ENCODE results near the gene HMGN4. TPM values are rescaled to one million over a fixed set of nuclear protein-coding genes. Genes with fewer than 3 reads are reported as not detected.
A peak's percentile ranks its signal among the peaks of the same experiment; 100 is the strongest.

HMGN4 gene
- 100 to 1,000 TPM in 1 of 4 donors, 10 to 100 TPM in 3; 70.6 to 104 (median 77.2) TPM for total RNA-seq
- polyA plus RNA-seq, result 10 to 100 TPM; 55.9 to 67.2 (median 56.2) TPM

GRCh38 chr6:26537846-26538571 lies at the start of gene HMGN4:
TSS of gene HMGN4 (plus strand) at chr6:26538366. CDS start at chr6:26545207, 6,841 bp downstream.
- no peaks in the 10 kb centered on the region for H3K9me3 ChIP-seq
- peak within 1 kb of the TSS; percentile 78 to 95 (median 86) for H3K4me3 ChIP-seq
- peak; percentile 94 for DNase-seq
- 0% methylated on average over 49 of the region's 49 CpGs for WGBS, 2 donors
- no peaks in the 10 kb centered on the region for H3K27me3 ChIP-seq
- intact Hi-C loops (cut with DNase I), result loop anchor here (1.0 to 10.0 kb wide), 7 partner anchors 15 to 937 kb away; partner anchors contain the start of genes ABT1 and ZNF184
- TF ChIP-seq POLR2AphosphoS5 (IDR thresholded peaks at IDR 0.05) (peak; percentile 50 to 85 (median 69)), POLR2A (IDR thresholded peaks at IDR 0.05) (peak; percentile 48 to 52), CTCF (IDR thresholded peaks at IDR 0.05) (no peak), EP300 (IDR thresholded peaks at IDR 0.05) (no peak)
- H3K4me1 ChIP-seq, result peaks cover 0 to 45% (median 29%) of the 10 kb centered on the region in 4 donors
- H3K36me3 ChIP-seq, result peaks cover 0 to 10% (median 3%) of the 10 kb centered on the region in 4 donors
- H3K27ac ChIP-seq, result peak within 1 kb of the TSS; percentile 87 to 98 (median 94)

- no peak for DNase-seq
- intact Hi-C loops (cut with DNase I), result no loop called here
- Histone ChIP-seq H3K4me3 (no peak overlapping the region), H3K4me1 (no peaks in the 10 kb centered on the region), H3K9me3 (peaks cover 0 to 6% (median 0%) of the 10 kb centered on the region in 4 donors), H3K27me3 (no peaks in the 10 kb centered on the region), H3K27ac (no peak overlapping the region), H3K36me3 (no peaks in the 10 kb centered on the region)
- no peak for TF ChIP-seq POLR2AphosphoS5 (IDR thresholded peaks at IDR 0.05)
- TF ChIP-seq POLR2A (IDR thresholded peaks at IDR 0.05), result no peak
- no peak for TF ChIP-seq EP300 (IDR thresholded peaks at IDR 0.05)
- TF ChIP-seq CTCF (IDR thresholded peaks at IDR 0.05), result no peak
- 49 to 75% methylated on average over 8 of the region's 8 CpGs for WGBS, 2 donors
These were observed 47.9 kb upstream of the HMGN4 start for GRCh38 chr6:26489996-26490964.

- H3K9me3 ChIP-seq, result peaks cover 0 to 6% (median 0%) of the 10 kb centered on the region in 4 donors
- H3K4me1 ChIP-seq, result no peaks in the 10 kb centered on the region
- DNase-seq, result no peak
- TF ChIP-seq POLR2AphosphoS5 (IDR thresholded peaks at IDR 0.05), result no peak
- no peak for TF ChIP-seq POLR2A (IDR thresholded peaks at IDR 0.05)
- no peak for TF ChIP-seq CTCF (IDR thresholded peaks at IDR 0.05)
- TF ChIP-seq EP300 (IDR thresholded peaks at IDR 0.05), result no peak
- intact Hi-C loops (cut with DNase I), result no loop called here
- no peak overlapping the region for H3K4me3 ChIP-seq
- H3K27me3 ChIP-seq, result no peaks in the 10 kb centered on the region
- no peaks in the 10 kb centered on the region for H3K36me3 ChIP-seq
- no peak overlapping the region for H3K27ac ChIP-seq
- WGBS, 2 donors, result 89 to 91% methylated on average over 5 of the region's 5 CpGs
These were observed 46.6 kb upstream of the HMGN4 start for GRCh38 chr6:26491604-26492003.

- Histone ChIP-seq H3K4me3 (no peak overlapping the region), H3K36me3 (no peaks in the 10 kb centered on the region), H3K27ac (no peak overlapping the region), H3K4me1 (no peaks in the 10 kb centered on the region), H3K27me3 (no peaks in the 10 kb centered on the region), H3K9me3 (no peaks in the 10 kb centered on the region)
- no peak for TF ChIP-seq POLR2AphosphoS5 (IDR thresholded peaks at IDR 0.05)
- no peak for TF ChIP-seq CTCF (IDR thresholded peaks at IDR 0.05)
- no peak for TF ChIP-seq EP300 (IDR thresholded peaks at IDR 0.05)
- TF ChIP-seq POLR2A (IDR thresholded peaks at IDR 0.05), result no peak
- intact Hi-C loops (cut with DNase I), result no loop called here
- WGBS, 2 donors, result 88 to 89% methylated on average over 2 of the region's 2 CpGs
- no peak for DNase-seq
These were observed 44.9 kb upstream of the HMGN4 start for GRCh38 chr6:26493258-26493657.
